ENCODE results near the gene PEX5L.

PEX5L gene

GRCh38 chr3:179775416-179776122, 261.2 kb downstream of the PEX5L start:
- DNase-seq (ENCODE audit: low read depth in 2 of 2): no peak

GRCh38 chr3:179772297-179772696, 264.4 kb downstream of the PEX5L start:
- DNase-seq (ENCODE audit: low read depth in 2 of 2): no peak

- DNase-seq (ENCODE audit: low read depth in 2 of 2): no peak
Measured at GRCh38 chr3:179771797-179772196, 264.9 kb downstream of the PEX5L start.

- no peak for DNase-seq (ENCODE audit: low read depth in 2 of 2)
Measured at GRCh38 chr3:179769411-179770247, 267.1 kb downstream of the PEX5L start.

GRCh38 chr3:179768080-179768479, 268.7 kb downstream of the PEX5L start:
- no peak for DNase-seq (ENCODE audit: low read depth in 2 of 2)

- DNase-seq (ENCODE audit: low read depth in 2 of 2): no peak
Measured at GRCh38 chr3:179766416-179767133, 270.2 kb downstream of the PEX5L start.

- DNase-seq (ENCODE audit: low read depth in 2 of 2): no peak
Measured at GRCh38 chr3:179765396-179765795, 271.3 kb downstream of the PEX5L start.

GRCh38 chr3:179760944-179761343, 275.8 kb downstream of the PEX5L start:
- DNase-seq (ENCODE audit: low read depth in 2 of 2): no peak

- no peak for DNase-seq (ENCODE audit: low read depth in 2 of 2)
Measured at GRCh38 chr3:179750720-179751328, 285.9 kb downstream of the PEX5L start.

- no peak for DNase-seq (ENCODE audit: low read depth in 2 of 2)
Measured at GRCh38 chr3:179745716-179746115, 291.0 kb downstream of the PEX5L start.

GRCh38 chr3:179745079-179745478, 291.7 kb downstream of the PEX5L start:
- no peak for DNase-seq (ENCODE audit: low read depth in 2 of 2)

Data from stimulated activated CD4-positive, alpha-beta T cell treated with anti-CD3 and anti-CD28 coated beads, Interleukin-1b, Interleukin-23, amount 100 ng/mL, for 4 hours (primary cell).